IMR-90 (cell line): ENCODE measurements around the gene SLC7A6OS. TPM values are rescaled to one million over a fixed set of nuclear protein-coding genes. Genes with fewer than 3 reads are reported as not detected.

Experiments
- ATAC-seq: fragments of 200-7000 bp; cut with Tn5 transposase; 2 replicates; pipeline ENCODE4 v1.9.1; 2020; ENCODE audit warnings: low read depth, mild to moderate bottlenecking, moderate library complexity
- BruUV-seq: library from RNA; stranded (reverse); fragments of 400-500 nt; replicated peaks from 2 replicates; lab custom pipeline; 2021; lab: Mats Ljungman, UMichigan
- CTCF ChIA-PET: fragments of 300-600 bp; formaldehyde crosslinking; extraction: SDS; loops from one replicate; lab custom pipeline; 2021; ENCODE audit warnings: antibody characterized with exemption; lab: Yijun Ruan, JAX
- POLR2A ChIA-PET: fragments of 300-600 bp; sonication (Branson Sonifier 250); formaldehyde crosslinking; loops from one replicate; lab custom pipeline; 2022; ENCODE audit warnings: antibody characterized with exemption; ENCODE audit not compliant: unreplicated experiment; lab: Charles Lee
- DNase-seq: peaks from one replicate; pipeline ENCODE4 v3.0.0; 2013
- H2AFZ ChIP-seq: replicated peaks from 2 replicates; pipeline ENCODE3; 2013; ENCODE audit warnings: low read length, mild to moderate bottlenecking; ENCODE audit not compliant: poor library complexity
- H2AK5ac ChIP-seq: 2 replicates; pipeline ENCODE4 v1.6.1; 2013; ENCODE audit warnings: low read depth, low read length, inconsistent platforms
- H2AK9ac ChIP-seq: replicated peaks from 2 replicates; pipeline ENCODE3; 2013; ENCODE audit warnings: mild to moderate bottlenecking, low read depth, low read length, moderate library complexity; ENCODE audit not compliant: poor library complexity
- H2BK120ac ChIP-seq: 2 replicates; pipeline ENCODE4 v1.6.1; 2013; ENCODE audit warnings: low read depth, low read length, inconsistent platforms
- H2BK15ac ChIP-seq: 3 replicates; pipeline ENCODE4 v1.6.1; 2013; ENCODE audit warnings: low read depth, low read length, inconsistent platforms
- H2BK20ac ChIP-seq: 2 replicates; pipeline ENCODE4 v1.6.1; 2013; ENCODE audit warnings: low read depth, mild to moderate bottlenecking, inconsistent platforms, low read length, moderate library complexity
- H2BK5ac ChIP-seq: 2 replicates; pipeline ENCODE4 v1.6.1; 2013; ENCODE audit warnings: mild to moderate bottlenecking, low read depth, low read length, inconsistent platforms; ENCODE audit not compliant: poor library complexity, severe bottlenecking
- H3K14ac ChIP-seq: replicated peaks from 2 replicates; pipeline ENCODE4 v1.6.1; 2013; ENCODE audit warnings: low read depth, low read length, inconsistent platforms
- H3K18ac ChIP-seq: 2 replicates; pipeline ENCODE4 v1.6.1; 2013; ENCODE audit warnings: low read depth, low read length, control low read depth
- H3K23ac ChIP-seq: 2 replicates; pipeline ENCODE4 v1.6.1; 2013; ENCODE audit warnings: low read depth, low read length, inconsistent platforms
- H3K27ac ChIP-seq: 2 replicates; pipeline ENCODE4 v1.5.1; 2013; ENCODE audit warnings: mild to moderate bottlenecking, control low read depth, low read length; ENCODE audit not compliant: insufficient read depth
- H3K27me3 ChIP-seq: 2 replicates; pipeline ENCODE4 v1.6.1; 2013; ENCODE audit warnings: low read length; ENCODE audit not compliant: control insufficient read depth, insufficient read depth
- H3K36me3 ChIP-seq: 2 replicates; pipeline ENCODE4 v1.6.1; 2013; ENCODE audit warnings: low read length, mixed read lengths; ENCODE audit not compliant: control insufficient read depth, insufficient read depth
- H3K4ac ChIP-seq: 2 replicates; pipeline ENCODE4 v1.6.1; 2013; ENCODE audit warnings: low read depth, low read length, inconsistent platforms
- H3K4me1 ChIP-seq: 2 replicates; pipeline ENCODE4 v1.6.1; 2013; ENCODE audit warnings: low read length, mixed read lengths; ENCODE audit not compliant: control insufficient read depth, insufficient read depth
- H3K4me2 ChIP-seq: 2 replicates; pipeline ENCODE4 v1.6.1; 2013; ENCODE audit warnings: low read depth, mild to moderate bottlenecking, control low read depth, low read length, moderate library complexity
- H3K4me3 ChIP-seq: 2 replicates; pipeline ENCODE4 v1.5.1; 2013; ENCODE audit warnings: low read depth, mild to moderate bottlenecking, control low read depth, low read length, moderate library complexity; ENCODE audit not compliant: insufficient read depth
- H3K56ac ChIP-seq: 2 replicates; pipeline ENCODE4 v1.6.1; 2013; ENCODE audit warnings: low read length, inconsistent platforms; ENCODE audit not compliant: insufficient read depth; ENCODE audit errors: extremely low read depth
- H3K79me1 ChIP-seq, 2 experiments: 2 replicates each; pipeline ENCODE4 v1.6.1; 2013; ENCODE audit warnings: low read length in 2 of 2, inconsistent platforms in 1 of 2, low read depth in 1 of 2
- H3K9ac ChIP-seq: 2 replicates; pipeline ENCODE4 v1.6.1; 2013; ENCODE audit warnings: low read depth, low read length, control low read depth
- H3K9me1 ChIP-seq: 2 replicates; pipeline ENCODE4 v1.6.1; 2013; ENCODE audit warnings: low read length, inconsistent platforms; ENCODE audit not compliant: insufficient read depth
- H3K9me3 ChIP-seq: 2 replicates; pipeline ENCODE4 v1.6.1; 2013; ENCODE audit warnings: low read length; ENCODE audit not compliant: control insufficient read depth, insufficient read depth
- H4K20me1 ChIP-seq: 2 replicates; pipeline ENCODE4 v1.6.1; 2013; ENCODE audit warnings: low read length, inconsistent platforms; ENCODE audit not compliant: insufficient read depth
- H4K5ac ChIP-seq: 2 replicates; pipeline ENCODE4 v1.6.1; 2013; ENCODE audit warnings: mild to moderate bottlenecking, low read depth, low read length, control low read depth
- H4K8ac ChIP-seq, 2 experiments: 2 replicates each; pipeline ENCODE4 v1.6.1; 2013; ENCODE audit warnings: low read depth in 2 of 2, low read length in 2 of 2, control low read depth in 1 of 2, inconsistent platforms in 1 of 2
- H4K91ac ChIP-seq: 2 replicates; pipeline ENCODE4 v1.6.1; 2013; ENCODE audit warnings: low read depth, low read length, inconsistent platforms; ENCODE audit not compliant: insufficient read depth
- BHLHE40 ChIP-seq: fragments of 150-350 bp; IDR thresholded peaks from 2 replicates; pipeline ENCODE4 v1.6.1; 2016; ENCODE audit warnings: mild to moderate bottlenecking, low read depth, low read length
- CEBPB ChIP-seq: IDR thresholded peaks from 2 replicates; pipeline ENCODE4 v1.6.1; 2012; ENCODE audit warnings: low read depth, low read length, improper control_type of control experiment
- CHD1 ChIP-seq: IDR thresholded peaks from 2 replicates; pipeline ENCODE4 v1.6.1; 2012; ENCODE audit warnings: low read depth, low read length, improper control_type of control experiment
- CTCF ChIP-seq: conservative IDR thresholded peaks from 2 replicates; pipeline ENCODE4 v1.5.1; 2012; ENCODE audit warnings: mild to moderate bottlenecking, low read depth, low read length, improper control_type of control experiment
- ELK1 ChIP-seq: fragments of 150-350 bp; IDR thresholded peaks from 2 replicates; pipeline ENCODE4 v1.6.1; 2016; ENCODE audit warnings: low read depth, mild to moderate bottlenecking, low read length, moderate library complexity, borderline replicate concordance
- FOS ChIP-seq: fragments of 150-350 bp; IDR thresholded peaks from 2 replicates; pipeline ENCODE4 v1.6.1; 2016; ENCODE audit warnings: low read depth, low read length
- MAFK ChIP-seq: IDR thresholded peaks from 2 replicates; pipeline ENCODE4 v1.6.1; 2012; ENCODE audit warnings: low read depth, low read length, improper control_type of control experiment
- MAZ ChIP-seq: IDR thresholded peaks from 2 replicates; pipeline ENCODE4 v1.6.1; 2012; ENCODE audit warnings: low read depth, mild to moderate bottlenecking, low read length, improper control_type of control experiment, moderate library complexity, borderline replicate concordance
- MXI1 ChIP-seq: IDR thresholded peaks from 2 replicates; pipeline ENCODE4 v1.6.1; 2012; ENCODE audit warnings: low read depth, mild to moderate bottlenecking, low read length, moderate library complexity, borderline replicate concordance
- NFE2L2 ChIP-seq: fragments of 150-350 bp; IDR thresholded peaks from 2 replicates; pipeline ENCODE4 v1.6.1; 2016; ENCODE audit warnings: low read depth, mild to moderate bottlenecking, low read length
- POLR2A ChIP-seq: IDR thresholded peaks from 2 replicates; pipeline ENCODE4 v1.6.1; 2012; ENCODE audit warnings: mild to moderate bottlenecking, low read depth, low read length
- RCOR1 ChIP-seq: IDR thresholded peaks from 2 replicates; pipeline ENCODE4 v1.6.1; 2012; ENCODE audit warnings: mild to moderate bottlenecking, low read length, improper control_type of control experiment; ENCODE audit not compliant: insufficient replicate concordance
- SMC3 ChIP-seq: fragments of 150-350 bp; IDR thresholded peaks from 2 replicates; pipeline ENCODE4 v1.6.1; 2016; ENCODE audit warnings: low read depth, mild to moderate bottlenecking, antibody characterized with exemption, low read length, moderate library complexity
- USF2 ChIP-seq: fragments of 150-350 bp; IDR thresholded peaks from 2 replicates; pipeline ENCODE4 v1.6.1; 2017; ENCODE audit warnings: mild to moderate bottlenecking, antibody characterized with exemption, low read length, low read depth
- WGBS, 2 experiments: methylation state at CpG; one replicate each; pipeline versions ENCODE4 v1.1.5 to v1.1.7; 2013; ENCODE audit warnings: missing lambda C conversion rate in 2 of 2; ENCODE audit not compliant: insufficient read length in 1 of 2; ENCODE audit errors: extremely low coverage in 2 of 2; 5-methylcytosine and 5-hydroxymethylcytosine counted together
- dilution Hi-C: fragments of 300-500 bp; cut with HindIII; formaldehyde crosslinking; loops from one replicate; pipeline ENCODE4 v1.14.3; 2018; ENCODE audit warnings: low sequenced_read_pairs; ENCODE audit not compliant: unreplicated experiment
- in situ Hi-C: fragments of 300-500 bp; cut with MboI; formaldehyde crosslinking; loops from 3 replicates; pipeline ENCODE4 v1.14.3; 2019; ENCODE audit warnings: low sequenced_read_pairs, inconsistent platforms, mixed read lengths
- intact Hi-C: fragments of 100-400 bp; cut with micrococcal nuclease; formaldehyde crosslinking; loops from 2 replicates; pipeline ENCODE4 v1.10.0; 2022
- polyA plus RNA-seq, 3 experiments: library from polyadenylated mRNA; depleted of rRNA; stranded (reverse); fragments of >200 nt; gene quantifications; 2 replicates each; pipeline ENCODE4 v1.2.3, GENCODE V29; 2012; ENCODE audit warnings: low replicate concordance in 1 of 3
- total RNA-seq: library from RNA; depleted of rRNA; stranded (reverse); fragments of >200 nt; gene quantifications from 2 replicates; pipeline ENCODE4 v1.2.3, GENCODE V29; 2012

The SLC7A6OS gene
- total and polyA plus RNA-seq, 2 of the 4 experiments (the other 2 are of a cell fraction), result 6.8 to 8.4 TPM

- Histone ChIP-seq H3K4me2 (no peak overlapping the region), H3K4me3 (no peak overlapping the region), H4K8ac (no peak overlapping the region), H3K27me3 (no peaks in the 10 kb centered on the region), H3K23ac (no peak overlapping the region), H2AK9ac (no peak overlapping the region), H3K9ac (no peak overlapping the region), H3K9me3 (no peaks in the 10 kb centered on the region), H3K18ac (no peak overlapping the region), H2AK5ac (no peak overlapping the region), H2BK20ac (no peak overlapping the region), H3K4ac (no peak overlapping the region), H3K56ac (no peak overlapping the region), H2AFZ (no peak overlapping the region), H2BK120ac (no peak overlapping the region), H3K79me1 (no peaks in the 10 kb centered on the region; a peak in 1 of 4 replicates), H2BK5ac (no peak overlapping the region), H3K36me3 (peaks cover 79% of the 10 kb centered on the region), H4K5ac (no peak overlapping the region), H4K20me1 (no peaks in the 10 kb centered on the region; the same call in 1 of the 2 replicates), H3K4me1 (no peaks in the 10 kb centered on the region), H4K91ac (no peak overlapping the region), H3K27ac (no peak overlapping the region), H3K9me1 (no peaks in the 10 kb centered on the region), H3K14ac (no peak overlapping the region), H2BK15ac (no peak overlapping the region)
- TF ChIP-seq RCOR1 (no peak), FOS (no peak), NFE2L2 (no peak), CHD1 (no peak), CEBPB (no peak), MAFK (no peak), ELK1 (no peak), SMC3 (no peak), USF2 (no peak), MXI1 (no peak), POLR2A (no peak), CTCF (no peak), MAZ (no peak), BHLHE40 (no peak)
- CTCF ChIA-PET, result no interaction called here
- dilution Hi-C loops (no loop called here), in situ Hi-C loops (no loop called here), intact Hi-C loops (no loop called here)
- DNase-seq, result no peak
- POLR2A ChIA-PET, result no interaction called here
- no TSS peak for BruUV-seq
- WGBS, 2 experiments, result 100% methylated on average over 2 of the region's 13 CpGs; no CpG with 5 or more reads in 1 of the 2 experiments
- ATAC-seq, result no peak
These were observed 42.6 kb upstream of the SLC7A6OS start for GRCh38 chr16:68353366-68353765.
